ENCODE data around the gene SART1.
"Not testable (repeated sequence)": the region's sequence is repeated elsewhere in the genome, so short reads cannot be mapped to it uniquely, and the experiment has no call there.

Gene SART1

GRCh38 chr11:66022401-66023185, 61.1 kb downstream of the SART1 start:
- DNase-seq, result peak; percentile 85 to 88

- DNase-seq, result not testable (repeated sequence)
These were observed 61.6 kb downstream of the SART1 start for GRCh38 chr11:66023186-66023440.

GRCh38 chr11:66026017-66026529, 64.5 kb downstream of the SART1 start, which contains the start of gene CATSPER1:
Gene CATSPER1, minus strand, starts transcription at chr11:66026479. Its CDS starts 100 bp downstream, at chr11:66026379.
- DNase-seq, result no peak
